MM.1S (cell line): ENCODE results near the gene TBC1D7.

Experiments
- DNase-seq: peaks from one replicate; pipeline ENCODE4 v3.0.0-alpha.2; 2015
- H2AFZ ChIP-seq: fragments of 300-600 bp; sonication (generic); 2 replicates; pipeline ENCODE4 v1.6.0; 2016; ENCODE audit warnings: antibody characterized with exemption, low read length
- H3F3A ChIP-seq: fragments of 300-600 bp; sonication (generic); 2 replicates; pipeline ENCODE4 v1.6.1; 2016; ENCODE audit warnings: mild to moderate bottlenecking, antibody characterized with exemption, low read length, moderate library complexity, mixed read lengths; ENCODE audit not compliant: insufficient read depth
- H3K27ac ChIP-seq: fragments of 300-600 bp; sonication (generic); 2 replicates; pipeline ENCODE4 v1.5.1; 2016; ENCODE audit warnings: mild to moderate bottlenecking, low read length
- H3K27me3 ChIP-seq: fragments of 300-600 bp; sonication (generic); replicated peaks from 2 replicates; pipeline ENCODE4 v1.6.0; 2016; ENCODE audit warnings: low read length; ENCODE audit not compliant: insufficient read depth
- H3K36me3 ChIP-seq: fragments of 300-600 bp; sonication (generic); replicated peaks from 2 replicates; pipeline ENCODE4 v1.6.1; 2016; ENCODE audit warnings: mild to moderate bottlenecking, low read length, mixed read lengths; ENCODE audit not compliant: insufficient read depth
- H3K4me1 ChIP-seq: fragments of 300-600 bp; sonication (generic); 2 replicates; pipeline ENCODE4 v1.6.1; 2016; ENCODE audit warnings: low read length, mixed read lengths
- H3K4me2 ChIP-seq: fragments of 300-600 bp; sonication (generic); 2 replicates; pipeline ENCODE4 v1.6.0; 2016; ENCODE audit warnings: low read depth, low read length
- H3K4me3 ChIP-seq: fragments of 300-600 bp; sonication (generic); 2 replicates; pipeline ENCODE4 v1.5.1; 2016; ENCODE audit warnings: low read length, mixed read lengths
- H3K79me2 ChIP-seq: fragments of 300-600 bp; sonication (generic); 2 replicates; pipeline ENCODE4 v1.6.1; 2016; ENCODE audit warnings: mixed run types, low read length, mixed read lengths
- H3K9ac ChIP-seq: fragments of 300-600 bp; sonication (generic); 2 replicates; pipeline ENCODE4 v1.6.1; 2016; ENCODE audit warnings: low read length, mixed read lengths
- H3K9me2 ChIP-seq: fragments of 300-600 bp; sonication (generic); replicated peaks from 2 replicates; pipeline ENCODE4 v1.6.1; 2016; ENCODE audit warnings: mild to moderate bottlenecking, low read length, mixed read lengths; ENCODE audit not compliant: insufficient read depth
- H3K9me3 ChIP-seq: fragments of 300-600 bp; sonication (generic); replicated peaks from 2 replicates; pipeline ENCODE4 v1.6.1; 2016; ENCODE audit warnings: mild to moderate bottlenecking, low read length, mixed read lengths; ENCODE audit not compliant: insufficient read depth
- H4K20me1 ChIP-seq: fragments of 300-600 bp; sonication (generic); 2 replicates; pipeline ENCODE4 v1.6.1; 2016; ENCODE audit warnings: mild to moderate bottlenecking, low read length, moderate library complexity, mixed read lengths; ENCODE audit not compliant: insufficient read depth
- CTCF ChIP-seq: fragments of 300-600 bp; sonication (generic); IDR thresholded peaks from 2 replicates; pipeline ENCODE4 v1.5.1; 2016; ENCODE audit warnings: antibody characterized with exemption, low read length, mixed read lengths
- EZH2 ChIP-seq: fragments of 300-600 bp; sonication (generic); optimal IDR thresholded peaks from 2 replicates; pipeline ENCODE3; 2017; ENCODE audit warnings: low read depth, mild to moderate bottlenecking, antibody characterized with exemption, low read length, mixed read lengths
- EZH2phosphoT487 ChIP-seq: fragments of 300-600 bp; sonication (generic); IDR thresholded peaks from 2 replicates; pipeline ENCODE4 v1.6.1; 2018; ENCODE audit warnings: antibody characterized with exemption, low read length

The TBC1D7 gene

GRCh38 chr6:13299918-13300317 lies 28.4 kb downstream of the TBC1D7 start:
- Histone ChIP-seq H2AFZ (no peak overlapping the region), H3K9me3 (no peaks in the 10 kb centered on the region), H3K9me2 (no peaks in the 10 kb centered on the region), H3K36me3 (no peaks in the 10 kb centered on the region), H3K27me3 (no peaks in the 10 kb centered on the region), H3K9ac (no peak overlapping the region), H3K79me2 (peaks cover 10% of the 10 kb centered on the region; the same call in 1 of the 2 replicates), H3K4me1 (peaks cover 20% of the 10 kb centered on the region), H4K20me1 (no peaks in the 10 kb centered on the region), H3K4me2 (no peak overlapping the region), H3K27ac (no peak overlapping the region), H3K4me3 (no peak overlapping the region), H3F3A (peaks cover 16% of the 10 kb centered on the region)
- no peak for DNase-seq
- TF ChIP-seq EZH2phosphoT487: no peak
- no peak for TF ChIP-seq EZH2
- TF ChIP-seq CTCF: no peak

- Histone ChIP-seq H3K27ac (no peak overlapping the region), H3K27me3 (no peaks in the 10 kb centered on the region), H3K4me1 (peaks cover 15% of the 10 kb centered on the region), H3K4me3 (no peak overlapping the region), H3F3A (peaks cover 14% of the 10 kb centered on the region), H3K79me2 (peaks cover 10% of the 10 kb centered on the region; the same call in 1 of the 2 replicates), H3K9me2 (no peaks in the 10 kb centered on the region), H4K20me1 (no peaks in the 10 kb centered on the region), H3K4me2 (no peak overlapping the region), H3K36me3 (no peaks in the 10 kb centered on the region), H3K9me3 (no peaks in the 10 kb centered on the region), H3K9ac (no peak overlapping the region), H2AFZ (no peak overlapping the region)
- DNase-seq: no peak
- TF ChIP-seq CTCF (no peak), EZH2phosphoT487 (no peak), EZH2 (no peak)
Observed at GRCh38 chr6:13299403-13299821, 28.9 kb downstream of the TBC1D7 start.

GRCh38 chr6:13298446-13298845 lies 29.9 kb downstream of the TBC1D7 start:
- Histone ChIP-seq H4K20me1 (no peaks in the 10 kb centered on the region), H3K4me3 (no peak overlapping the region), H3F3A (peaks cover 5% of the 10 kb centered on the region), H3K4me2 (no peak overlapping the region), H3K9ac (no peak overlapping the region), H3K79me2 (peaks cover 10% of the 10 kb centered on the region; the same call in 1 of the 2 replicates), H3K36me3 (no peaks in the 10 kb centered on the region), H3K9me3 (no peaks in the 10 kb centered on the region), H3K4me1 (peaks cover 10% of the 10 kb centered on the region), H3K9me2 (no peaks in the 10 kb centered on the region), H3K27ac (no peak overlapping the region), H2AFZ (no peak overlapping the region), H3K27me3 (no peaks in the 10 kb centered on the region)
- TF ChIP-seq EZH2phosphoT487 (no peak), EZH2 (no peak), CTCF (no peak)
- DNase-seq: no peak
